RWPE2 (cell line): ENCODE data around the gene ZNF280B.

Experiments
- ATAC-seq: fragments of 200-7000 bp; cut with Tn5 transposase; 3 replicates; pipeline ENCODE4 v1.9.1; 2021; ENCODE audit warnings: low read depth
- DNase-seq: peaks from one replicate; pipeline ENCODE4 v3.0.0-alpha.2; 2020; ENCODE audit warnings: low spot score
- H3K27ac ChIP-seq: fragments of 450-650 bp; 2 replicates; pipeline ENCODE4 v1.5.1; 2017; ENCODE audit warnings: mild to moderate bottlenecking; ENCODE audit not compliant: poor library complexity, severe bottlenecking
- H3K27me3 ChIP-seq: fragments of 250-450 bp; sonication (Bioruptor Pico); 2 replicates; pipeline ENCODE4 v1.5.1; 2021; ENCODE audit warnings: mild to moderate bottlenecking, moderate library complexity; ENCODE audit not compliant: insufficient read depth, poor library complexity, severe bottlenecking
- H3K36me3 ChIP-seq: fragments of 250-450 bp; sonication (Bioruptor Pico); 2 replicates; pipeline ENCODE4 v1.5.1; 2020; ENCODE audit warnings: low read depth, mild to moderate bottlenecking, moderate library complexity
- H3K4me1 ChIP-seq: fragments of 250-450 bp; sonication (Bioruptor Pico); 2 replicates; pipeline ENCODE4 v1.5.1; 2021; ENCODE audit warnings: mild to moderate bottlenecking, moderate library complexity; ENCODE audit not compliant: insufficient read depth, poor library complexity, severe bottlenecking
- H3K4me3 ChIP-seq: fragments of 250-450 bp; sonication (Bioruptor Pico); 2 replicates; pipeline ENCODE4 v1.5.1; 2021; ENCODE audit warnings: mild to moderate bottlenecking, moderate library complexity; ENCODE audit not compliant: severe bottlenecking
- H3K9me3 ChIP-seq: fragments of 250-450 bp; sonication (Bioruptor Pico); 2 replicates; pipeline ENCODE4 v1.5.1; 2021; ENCODE audit warnings: mild to moderate bottlenecking, moderate library complexity; ENCODE audit not compliant: severe bottlenecking
- TF ChIP-seq, protein P1 (sequence below): fragments of 450-650 bp; IDR thresholded peaks from one replicate; pipeline ENCODE4 v1.5.1; 2017; ENCODE audit warnings: mild to moderate bottlenecking, moderate library complexity; ENCODE audit not compliant: poor library complexity, severe bottlenecking

The ZNF280B gene

DNA sequence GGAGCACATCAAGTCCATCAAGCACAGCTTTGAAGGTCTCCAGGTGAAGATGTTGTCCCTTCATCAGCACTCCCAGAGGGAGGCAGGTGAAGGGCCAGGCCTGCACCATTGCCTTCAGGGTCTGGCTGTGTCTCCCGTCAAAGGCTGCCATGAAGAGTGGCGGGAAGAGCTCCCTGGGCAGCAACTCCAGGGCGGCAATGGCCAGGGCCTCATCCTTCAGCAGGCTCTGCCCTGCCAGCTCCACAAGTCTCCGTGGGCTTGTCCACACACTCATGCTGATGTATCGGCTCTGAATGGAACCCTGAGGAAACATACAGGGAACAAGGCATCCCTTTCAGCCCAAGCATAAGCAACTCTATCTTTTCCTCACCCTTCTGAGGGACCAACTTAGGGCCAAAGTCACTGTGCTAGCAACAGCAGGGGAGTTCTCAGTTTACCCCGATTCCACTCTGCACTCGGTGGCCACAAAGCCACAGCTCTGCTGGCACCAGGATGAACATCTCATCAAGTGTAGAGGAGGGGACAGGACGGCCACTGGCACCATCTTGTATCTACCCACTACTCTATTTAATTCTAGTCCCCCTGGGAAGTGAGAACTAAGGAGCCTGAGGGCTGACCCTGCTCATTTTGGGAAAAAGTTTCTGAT is 42.4 kb upstream of the ZNF280B start:
- TF ChIP-seq, protein P1, sequence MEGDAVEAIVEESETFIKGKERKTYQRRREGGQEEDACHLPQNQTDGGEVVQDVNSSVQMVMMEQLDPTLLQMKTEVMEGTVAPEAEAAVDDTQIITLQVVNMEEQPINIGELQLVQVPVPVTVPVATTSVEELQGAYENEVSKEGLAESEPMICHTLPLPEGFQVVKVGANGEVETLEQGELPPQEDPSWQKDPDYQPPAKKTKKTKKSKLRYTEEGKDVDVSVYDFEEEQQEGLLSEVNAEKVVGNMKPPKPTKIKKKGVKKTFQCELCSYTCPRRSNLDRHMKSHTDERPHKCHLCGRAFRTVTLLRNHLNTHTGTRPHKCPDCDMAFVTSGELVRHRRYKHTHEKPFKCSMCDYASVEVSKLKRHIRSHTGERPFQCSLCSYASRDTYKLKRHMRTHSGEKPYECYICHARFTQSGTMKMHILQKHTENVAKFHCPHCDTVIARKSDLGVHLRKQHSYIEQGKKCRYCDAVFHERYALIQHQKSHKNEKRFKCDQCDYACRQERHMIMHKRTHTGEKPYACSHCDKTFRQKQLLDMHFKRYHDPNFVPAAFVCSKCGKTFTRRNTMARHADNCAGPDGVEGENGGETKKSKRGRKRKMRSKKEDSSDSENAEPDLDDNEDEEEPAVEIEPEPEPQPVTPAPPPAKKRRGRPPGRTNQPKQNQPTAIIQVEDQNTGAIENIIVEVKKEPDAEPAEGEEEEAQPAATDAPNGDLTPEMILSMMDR, result no peak
- Histone ChIP-seq H3K36me3 (no peaks in the 10 kb centered on the region), H3K27me3 (no peaks in the 10 kb centered on the region), H3K4me1 (no peaks in the 10 kb centered on the region), H3K9me3 (peaks cover 7% of the 10 kb centered on the region), H3K4me3 (no peak overlapping the region), H3K27ac (no peak overlapping the region)
- ATAC-seq (no peak), DNase-seq (no peak)

GRCh38 chr22:22548910-22549309 is 40.4 kb upstream of the ZNF280B start:
- Histone ChIP-seq H3K36me3 (no peaks in the 10 kb centered on the region), H3K27ac (no peak overlapping the region), H3K4me3 (no peak overlapping the region), H3K4me1 (no peaks in the 10 kb centered on the region), H3K9me3 (peaks cover 7% of the 10 kb centered on the region), H3K27me3 (no peaks in the 10 kb centered on the region)
- DNase-seq (no peak), ATAC-seq (no peak)
- TF ChIP-seq, protein P1, result no peak

GRCh38 chr22:22548317-22548716 is 39.8 kb upstream of the ZNF280B start:
- no peaks in the 10 kb centered on the region for H3K36me3 ChIP-seq
- H3K9me3 ChIP-seq, result peaks cover 7% of the 10 kb centered on the region
- H3K4me1 ChIP-seq, result no peaks in the 10 kb centered on the region
- H3K4me3 ChIP-seq, result no peak overlapping the region
- ATAC-seq (no peak), DNase-seq (no peak)
- H3K27me3 ChIP-seq, result no peaks in the 10 kb centered on the region
- no peak overlapping the region for H3K27ac ChIP-seq
- TF ChIP-seq, protein P1, result no peak

GRCh38 chr22:22547692-22548300 is 39.3 kb upstream of the ZNF280B start:
- DNase-seq (no peak), ATAC-seq (no peak)
- H3K36me3 ChIP-seq, result no peaks in the 10 kb centered on the region
- H3K9me3 ChIP-seq, result peaks cover 7% of the 10 kb centered on the region
- no peaks in the 10 kb centered on the region for H3K27me3 ChIP-seq
- no peaks in the 10 kb centered on the region for H3K4me1 ChIP-seq
- TF ChIP-seq, protein P1, result no peak
- no peak overlapping the region for H3K27ac ChIP-seq
- no peak overlapping the region for H3K4me3 ChIP-seq

DNA sequence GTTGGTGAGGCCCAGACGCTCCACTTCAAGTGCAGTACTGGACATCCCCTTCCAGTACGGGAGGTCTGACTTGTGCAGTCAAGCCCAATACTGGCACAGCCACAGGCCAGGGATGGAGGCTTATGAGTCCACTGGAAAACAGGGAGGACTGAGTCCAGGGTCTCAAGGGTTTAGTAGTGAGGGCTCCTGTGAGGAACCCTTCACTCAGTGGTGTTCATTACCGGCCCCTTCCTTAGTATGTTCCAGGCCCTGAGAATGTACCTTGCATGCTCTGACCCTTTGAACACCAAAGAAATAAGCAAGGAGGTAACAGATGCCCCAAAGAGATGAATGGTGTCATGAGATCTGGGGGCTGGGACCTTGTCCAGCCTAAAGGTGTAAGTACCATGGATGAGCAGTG is 38.7 kb upstream of the ZNF280B start:
- ATAC-seq (no peak), DNase-seq (no peak)
- no peak overlapping the region for H3K27ac ChIP-seq
- TF ChIP-seq, protein P1, result no peak
- H3K4me1 ChIP-seq, result no peaks in the 10 kb centered on the region
- H3K9me3 ChIP-seq, result peaks cover 7% of the 10 kb centered on the region
- no peaks in the 10 kb centered on the region for H3K27me3 ChIP-seq
- H3K36me3 ChIP-seq, result no peaks in the 10 kb centered on the region
- no peak overlapping the region for H3K4me3 ChIP-seq
